Activated CD4-positive, CD25-positive, alpha-beta regulatory T cell treated with anti-CD3 and anti-CD28 coated beads, Interleukin-2, amount 50 U/mL, for 72 hours (primary cell): Measurements from ENCODE around the gene USP10.
"Not testable (repeated sequence)": the region's sequence is repeated elsewhere in the genome, so short reads cannot be mapped to it uniquely, and the experiment has no call there.

Experiments used
- DNase-seq: peaks from one replicate; pipeline ENCODE4 v3.0.0; 2021

Gene USP10

GRCh38 chr16:84730406-84731106, 30.8 kb downstream of the USP10 start:
- no peak for DNase-seq

GRCh38 chr16:84732332-84732673, 32.5 kb downstream of the USP10 start:
- not testable (repeated sequence) for DNase-seq

DNA sequence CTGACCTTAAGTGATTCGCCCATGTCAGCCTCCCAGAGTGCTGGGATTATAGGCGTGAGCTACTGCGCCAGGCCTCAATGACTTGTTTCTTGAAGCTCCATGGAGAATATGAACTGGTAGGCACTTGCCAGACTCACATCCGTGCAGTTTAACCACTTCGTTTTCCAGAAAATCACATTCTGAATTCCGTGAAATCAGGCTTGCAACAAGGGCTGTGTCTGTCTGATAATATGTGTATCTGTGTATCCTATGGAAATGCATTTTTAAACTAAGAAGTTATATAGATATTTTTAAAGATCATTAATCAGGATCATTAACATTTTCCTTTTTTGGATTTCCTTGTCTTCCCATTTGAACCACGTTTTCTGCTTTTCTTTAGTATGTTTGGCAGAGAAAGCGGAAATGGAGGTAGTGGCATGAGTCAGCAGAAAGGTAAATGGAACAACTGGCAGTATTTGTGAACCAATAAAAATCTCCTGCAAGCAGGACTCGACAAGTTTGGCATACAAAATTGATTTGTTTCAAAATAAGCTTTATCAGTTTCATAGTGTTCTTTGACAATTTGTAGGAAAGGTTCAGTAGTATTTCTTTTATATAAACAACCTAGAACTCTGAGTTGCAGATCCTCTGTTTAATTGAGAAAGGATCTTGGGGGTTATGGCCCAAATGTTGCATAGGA, 33.0 kb downstream of the USP10 start:
- DNase-seq, result no peak

GRCh38 chr16:84735849-84736586, 36.2 kb downstream of the USP10 start:
- no peak for DNase-seq

- no peak for DNase-seq
Observed at GRCh38 chr16:84737192-84738011, 37.6 kb downstream of the USP10 start.

DNA sequence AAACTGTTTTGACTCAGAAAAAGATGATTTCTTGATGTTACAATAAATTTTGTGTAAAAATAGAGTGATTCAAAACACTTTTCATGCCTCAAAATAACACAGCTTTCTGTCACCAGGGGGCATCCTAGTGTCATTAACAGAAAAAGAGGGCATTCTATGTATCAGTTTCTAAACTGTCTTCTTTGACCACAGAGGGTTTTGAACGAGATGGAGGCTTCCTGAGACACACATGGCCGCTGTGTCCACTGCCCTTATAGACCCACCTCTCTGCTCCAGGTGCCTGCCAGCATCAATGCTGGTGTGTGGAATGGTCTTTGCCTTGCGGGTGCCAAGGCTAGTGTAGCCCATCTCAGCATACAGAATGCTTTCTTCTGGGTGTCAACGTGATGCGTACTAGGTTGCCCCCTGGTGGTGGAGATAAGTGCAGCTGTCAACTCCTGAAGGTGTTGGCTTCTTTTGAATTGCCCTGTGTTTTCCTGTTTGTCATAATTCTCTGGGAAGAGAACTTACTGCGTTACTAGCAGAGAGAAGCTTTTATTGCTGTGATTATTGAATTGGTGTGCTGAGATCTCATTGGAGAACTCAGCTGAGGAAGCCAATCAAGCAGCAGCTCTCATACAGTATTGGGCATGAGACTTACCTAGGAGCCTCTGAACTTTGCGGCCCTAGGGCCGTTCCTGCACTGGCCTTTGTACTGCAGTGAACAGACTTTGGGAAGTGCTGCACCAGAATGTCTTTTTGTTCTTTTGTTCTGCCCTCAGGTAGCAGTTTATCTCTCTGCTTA, 38.6 kb downstream of the USP10 start:
- DNase-seq, result peak; percentile 72

- no peak for DNase-seq
Observed at GRCh38 chr16:84739349-84740124, 39.7 kb downstream of the USP10 start.

DNA sequence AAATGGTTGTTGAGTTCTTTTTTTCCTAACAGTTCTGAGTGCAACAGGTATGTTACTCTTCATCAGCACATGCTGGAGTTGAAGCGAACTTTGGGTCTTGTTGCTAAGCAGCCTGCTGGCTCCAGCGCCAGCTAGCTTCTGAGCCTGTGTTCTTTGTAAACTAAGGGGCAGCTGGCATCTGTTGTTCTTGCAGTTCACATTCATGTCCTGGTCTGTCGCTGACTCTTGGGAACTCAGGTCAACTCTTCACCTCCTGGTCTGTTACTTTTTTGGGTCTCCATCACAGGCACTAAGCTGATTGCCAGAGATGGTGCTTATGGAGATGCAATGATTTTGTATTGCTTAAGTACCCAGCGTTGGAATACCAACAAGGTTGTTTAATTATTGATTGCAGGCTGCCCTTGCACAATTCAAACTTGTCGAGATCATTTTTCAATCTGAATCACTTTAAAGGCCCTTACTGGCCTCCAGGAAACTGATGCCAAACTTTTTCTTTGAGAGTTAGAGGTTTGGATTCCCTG, 40.9 kb downstream of the USP10 start:
- DNase-seq, result no peak

- no peak for DNase-seq
Observed at GRCh38 chr16:84741340-84741830, 41.6 kb downstream of the USP10 start.

DNA sequence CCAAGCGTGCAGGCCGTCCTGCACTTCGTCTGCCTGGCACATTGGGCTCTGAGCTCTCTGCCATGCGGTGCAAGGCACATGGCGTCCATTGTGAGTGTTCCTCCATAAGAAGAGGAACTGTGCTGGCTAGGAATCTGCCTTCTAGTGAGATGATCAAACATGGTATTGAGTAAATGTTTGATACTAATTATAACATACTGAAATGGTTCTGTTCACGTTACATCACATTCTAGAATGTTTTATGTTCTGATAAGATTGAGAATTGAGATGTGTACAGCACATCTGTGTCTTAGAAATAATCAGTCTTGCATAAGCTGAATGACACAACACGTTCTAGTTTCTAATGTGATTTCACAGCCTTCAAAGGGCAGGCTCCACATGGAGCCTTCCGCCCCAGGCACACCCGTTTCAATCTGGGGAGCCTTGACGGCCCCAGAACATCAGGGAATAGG, 42.9 kb downstream of the USP10 start:
- DNase-seq, result no peak

GRCh38 chr16:84746231-84746630, 46.4 kb downstream of the USP10 start:
- DNase-seq, result no peak

DNA sequence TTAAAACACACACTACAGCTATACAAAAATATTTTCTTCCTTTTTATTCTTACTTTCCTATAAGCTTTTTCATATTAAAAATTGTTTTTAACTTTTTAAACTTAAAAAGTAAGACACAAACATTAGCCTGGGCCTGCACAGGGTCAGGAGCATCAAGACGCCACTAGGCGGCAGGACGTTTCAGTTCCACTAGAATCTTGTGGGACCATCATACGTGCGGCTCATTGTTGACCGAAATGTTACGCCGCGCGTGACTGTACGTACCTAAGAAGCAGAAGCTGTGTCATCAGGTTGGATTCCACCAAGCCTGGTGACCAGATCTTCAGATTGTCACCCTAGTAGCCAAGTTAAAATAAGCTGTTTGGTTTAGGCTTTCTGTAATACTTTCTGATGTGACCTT, 47.1 kb downstream of the USP10 start:
- DNase-seq, result no peak

GRCh38 chr16:84748247-84748646, 48.4 kb downstream of the USP10 start:
- DNase-seq, result not testable (repeated sequence)

- no peak for DNase-seq
Observed at GRCh38 chr16:84749072-84749471, 49.3 kb downstream of the USP10 start.

DNA sequence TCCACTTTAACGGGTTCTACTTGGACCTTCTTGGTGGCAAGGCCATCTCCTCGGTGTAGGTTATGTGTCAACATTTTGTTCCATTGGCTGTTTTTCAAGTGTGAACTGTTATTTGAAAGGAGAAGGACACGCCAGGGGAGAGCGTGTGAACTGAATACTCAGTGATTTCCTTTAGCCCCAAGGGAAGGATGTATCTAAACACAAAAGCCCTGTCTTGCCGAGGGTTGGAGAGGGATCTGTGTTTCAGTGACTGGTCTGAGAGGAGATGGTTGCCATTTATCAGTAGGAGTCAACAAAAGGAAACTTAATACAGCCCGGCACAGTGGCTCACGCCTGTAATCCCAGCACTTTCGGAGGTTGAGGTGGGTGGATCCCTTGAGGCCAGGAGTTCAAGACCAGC, 50.0 kb downstream of the USP10 start:
- DNase-seq, result no peak

GRCh38 chr16:84750575-84750974, 50.8 kb downstream of the USP10 start:
- no peak for DNase-seq

DNA sequence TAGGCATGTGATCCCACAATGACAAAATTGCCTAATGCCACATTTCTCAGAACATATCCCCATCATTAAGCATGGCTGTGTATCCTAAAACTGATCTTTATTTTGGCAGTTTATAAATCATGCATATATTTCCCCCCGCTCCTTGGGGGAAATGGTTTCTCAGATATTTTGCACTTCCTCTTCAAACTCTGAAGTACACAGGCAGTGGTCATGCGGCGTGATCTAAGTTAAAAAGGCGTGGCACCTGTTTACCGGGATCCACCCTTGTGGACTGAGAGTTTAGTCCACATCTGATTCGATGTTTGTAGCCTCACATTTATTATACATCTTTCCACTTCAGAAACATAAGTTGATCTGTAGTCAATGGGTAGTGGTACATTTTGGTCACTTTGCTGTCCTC, 51.4 kb downstream of the USP10 start:
- no peak for DNase-seq

DNA sequence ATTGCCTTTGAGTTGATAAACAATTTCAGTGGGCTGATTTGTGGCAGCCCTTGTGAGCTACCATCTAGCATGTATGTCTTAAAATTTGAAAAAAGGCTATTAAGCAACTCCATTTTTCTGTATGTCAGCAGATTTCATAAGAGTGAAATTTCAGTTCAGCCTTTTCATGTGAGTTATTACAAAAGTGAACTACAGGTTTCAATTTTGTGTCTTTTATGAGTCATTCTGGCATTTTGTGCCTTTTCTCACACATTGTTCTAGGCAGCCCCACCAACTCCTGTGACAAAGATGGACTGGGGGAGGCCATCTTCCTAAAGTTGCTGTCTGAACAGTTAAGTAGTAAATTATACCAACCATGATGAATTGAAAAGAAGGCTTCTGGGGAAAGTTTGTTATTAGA, 52.1 kb downstream of the USP10 start:
- DNase-seq, result no peak

DNA sequence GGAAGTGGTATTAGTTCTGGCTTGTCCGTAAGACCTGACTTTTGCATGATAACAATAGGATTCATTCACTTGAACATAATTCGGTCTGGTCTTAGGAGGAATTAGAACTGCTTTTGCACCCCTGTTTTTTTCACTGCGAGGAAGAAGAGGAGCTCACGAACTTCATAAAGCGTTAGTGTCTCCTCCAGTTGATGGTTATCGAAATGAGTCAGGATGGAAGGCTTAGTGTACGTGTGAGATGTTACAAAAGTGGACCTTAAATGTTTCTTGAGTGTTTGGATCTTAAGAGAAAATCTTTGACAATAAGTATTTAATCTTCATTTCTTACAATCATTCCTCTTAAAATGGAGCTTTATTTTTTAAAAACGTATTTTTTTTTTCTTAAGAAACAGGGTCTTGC, 52.8 kb downstream of the USP10 start:
- no peak for DNase-seq

DNA sequence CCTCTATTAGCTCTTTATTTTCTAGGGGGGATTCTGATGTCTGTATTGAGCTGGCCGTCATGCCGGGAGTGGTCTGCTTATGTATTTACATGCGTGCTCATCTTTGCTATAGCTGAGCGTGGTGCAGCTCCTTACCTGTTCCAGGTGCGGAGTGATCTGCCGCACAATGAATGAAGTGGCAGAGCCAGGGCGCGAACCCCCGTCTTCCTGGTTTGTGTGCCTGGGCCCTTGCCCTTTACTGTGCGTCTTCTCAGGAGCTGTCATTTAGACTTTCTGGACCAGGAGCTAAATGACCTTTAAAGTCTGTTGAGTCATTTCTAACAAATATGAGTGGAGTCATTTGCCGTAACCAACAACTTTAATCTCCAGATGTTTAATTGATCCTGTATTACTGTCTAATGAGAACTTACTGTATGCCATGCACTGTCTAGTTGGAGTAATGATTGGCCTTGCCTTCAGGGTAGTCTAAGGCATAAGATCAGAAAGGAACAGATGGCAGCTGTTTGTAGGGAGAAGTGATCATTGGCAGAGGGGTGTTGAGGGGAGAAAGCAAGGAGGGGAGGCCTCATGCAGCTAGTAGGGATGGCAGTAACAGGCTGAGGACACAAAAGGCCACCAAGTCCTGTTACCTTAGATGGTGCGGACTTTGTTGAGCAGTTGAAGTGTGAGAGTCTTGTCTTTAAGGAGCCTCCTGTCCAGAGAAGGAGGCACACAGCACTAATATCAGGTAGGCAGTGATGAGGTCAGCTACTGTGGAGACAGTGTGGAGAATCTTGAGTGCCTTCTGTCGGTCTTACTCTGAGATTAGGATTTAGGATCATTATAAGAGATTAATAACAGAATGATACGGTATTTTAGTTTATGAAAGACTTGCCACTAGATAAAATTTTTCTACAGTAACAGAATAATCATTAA, 53.9 kb downstream of the USP10 start:
- DNase-seq, result no peak
